Measurements from ENCODE around the gene GTF3C5.

GTF3C5 gene

GRCh38 chr9:133103183-133103986 is 72.6 kb downstream of the GTF3C5 start:
- H3K56ac ChIP-seq (ENCODE audit: low read length), result no peak overlapping the region
- no peak overlapping the region for H3K18ac ChIP-seq (ENCODE audit: low read length)
- H4K8ac ChIP-seq (ENCODE audit: low read depth, low read length), result no peak overlapping the region
- H3K4me2 ChIP-seq (ENCODE audit: low read length), result no peak overlapping the region
- H3K9ac ChIP-seq (ENCODE audit: low read length), result no peak overlapping the region
- no peak overlapping the region for H3K23ac ChIP-seq (ENCODE audit: low read length)
- H2BK5ac ChIP-seq (ENCODE audit: low read length), result no peak overlapping the region
- no peak overlapping the region for H3K27ac ChIP-seq (ENCODE audit: low read depth, low read length)
- no peak overlapping the region for H2BK120ac ChIP-seq (ENCODE audit: low read depth, low read length)
- DNase-seq, result no peak
- H3K4me1 ChIP-seq (ENCODE audit: control insufficient read depth, low read depth, low read length), result no peaks in the 10 kb centered on the region
- peaks cover 2% of the 10 kb centered on the region for H3K36me3 ChIP-seq (ENCODE audit: control insufficient read depth, insufficient read depth, low read length)
- no peak overlapping the region for H3K4me3 ChIP-seq (ENCODE audit: low read length)
- no peak overlapping the region for H4K5ac ChIP-seq (ENCODE audit: low read length)
- H3K27me3 ChIP-seq (ENCODE audit: insufficient read depth, low read length, poor library complexity), result no peaks in the 10 kb centered on the region
- H2AK5ac ChIP-seq (ENCODE audit: low read length), result no peak overlapping the region
- WGBS (ENCODE audit: extremely low coverage, insufficient coverage, low lambda C conversion rate), result no CpG with 5 or more reads among the region's 14 CpGs
- no peak overlapping the region for H2BK15ac ChIP-seq (replicated peaks; ENCODE audit: low read depth)
- no peaks in the 10 kb centered on the region for H3K79me2 ChIP-seq (ENCODE audit: control insufficient read depth, insufficient read depth, low read length)
- H3K4ac ChIP-seq (ENCODE audit: low read depth, low read length), result no peak overlapping the region
- H3K79me1 ChIP-seq (ENCODE audit: low read length), result no peaks in the 10 kb centered on the region

- Histone ChIP-seq H2BK15ac (replicated peaks; ENCODE audit: low read depth) (no peak overlapping the region), H4K8ac (ENCODE audit: low read depth, low read length) (no peak overlapping the region), H3K27me3 (ENCODE audit: insufficient read depth, low read length, poor library complexity) (no peaks in the 10 kb centered on the region), H2BK120ac (ENCODE audit: low read depth, low read length) (no peak overlapping the region), H3K36me3 (ENCODE audit: control insufficient read depth, insufficient read depth, low read length) (peaks cover 2% of the 10 kb centered on the region), H3K18ac (ENCODE audit: low read length) (no peak overlapping the region), H4K5ac (ENCODE audit: low read length) (no peak overlapping the region), H3K23ac (ENCODE audit: low read length) (no peak overlapping the region), H3K27ac (ENCODE audit: low read depth, low read length) (no peak overlapping the region), H3K79me1 (ENCODE audit: low read length) (no peaks in the 10 kb centered on the region), H3K79me2 (ENCODE audit: control insufficient read depth, insufficient read depth, low read length) (no peaks in the 10 kb centered on the region), H3K4me2 (ENCODE audit: low read length) (no peak overlapping the region), H2AK5ac (ENCODE audit: low read length) (no peak overlapping the region), H3K9ac (ENCODE audit: low read length) (no peak overlapping the region), H2BK5ac (ENCODE audit: low read length) (no peak overlapping the region), H3K4me1 (ENCODE audit: control insufficient read depth, low read depth, low read length) (no peaks in the 10 kb centered on the region), H3K4me3 (ENCODE audit: low read length) (no peak overlapping the region), H3K4ac (ENCODE audit: low read depth, low read length) (no peak overlapping the region), H3K56ac (ENCODE audit: low read length) (no peak overlapping the region)
- no peak for DNase-seq
- WGBS (ENCODE audit: extremely low coverage, insufficient coverage, low lambda C conversion rate), result no CpG with 5 or more reads among the region's 12 CpGs
Observed at GRCh38 chr9:133103987-133104505, 73.2 kb downstream of the GTF3C5 start.

GRCh38 chr9:133104718-133105460 is 74.1 kb downstream of the GTF3C5 start:
- no peak overlapping the region for H2BK120ac ChIP-seq (ENCODE audit: low read depth, low read length)
- no peak overlapping the region for H3K27ac ChIP-seq (ENCODE audit: low read depth, low read length)
- no peak overlapping the region for H3K23ac ChIP-seq (ENCODE audit: low read length)
- no peak overlapping the region for H4K8ac ChIP-seq (ENCODE audit: low read depth, low read length)
- H3K4me1 ChIP-seq (ENCODE audit: control insufficient read depth, low read depth, low read length), result no peaks in the 10 kb centered on the region
- no peak overlapping the region for H4K5ac ChIP-seq (ENCODE audit: low read length)
- H3K56ac ChIP-seq (ENCODE audit: low read length), result no peak overlapping the region
- H3K36me3 ChIP-seq (ENCODE audit: control insufficient read depth, insufficient read depth, low read length), result peaks cover 2% of the 10 kb centered on the region
- no peak overlapping the region for H2BK5ac ChIP-seq (ENCODE audit: low read length)
- H3K79me2 ChIP-seq (ENCODE audit: control insufficient read depth, insufficient read depth, low read length), result no peaks in the 10 kb centered on the region
- no CpG with 5 or more reads among the region's 15 CpGs for WGBS (ENCODE audit: extremely low coverage, insufficient coverage, low lambda C conversion rate)
- no peak overlapping the region for H2BK15ac ChIP-seq (replicated peaks; ENCODE audit: low read depth)
- H3K27me3 ChIP-seq (ENCODE audit: insufficient read depth, low read length, poor library complexity), result no peaks in the 10 kb centered on the region
- no peak overlapping the region for H3K4me3 ChIP-seq (ENCODE audit: low read length)
- H2AK5ac ChIP-seq (ENCODE audit: low read length), result no peak overlapping the region
- H3K4ac ChIP-seq (ENCODE audit: low read depth, low read length), result no peak overlapping the region
- DNase-seq, result no peak
- H3K9ac ChIP-seq (ENCODE audit: low read length), result no peak overlapping the region
- no peaks in the 10 kb centered on the region for H3K79me1 ChIP-seq (ENCODE audit: low read length)
- no peak overlapping the region for H3K4me2 ChIP-seq (ENCODE audit: low read length)
- no peak overlapping the region for H3K18ac ChIP-seq (ENCODE audit: low read length)

GRCh38 chr9:133105461-133105770 is 74.6 kb downstream of the GTF3C5 start:
- WGBS (ENCODE audit: extremely low coverage, insufficient coverage, low lambda C conversion rate), result no CpG with 5 or more reads among the region's 7 CpGs
- no peak overlapping the region for H3K4me3 ChIP-seq (ENCODE audit: low read length)
- no peaks in the 10 kb centered on the region for H3K79me1 ChIP-seq (ENCODE audit: low read length)

GRCh38 chr9:133106511-133107244 is 75.9 kb downstream of the GTF3C5 start:
- no peaks in the 10 kb centered on the region for H3K79me1 ChIP-seq (ENCODE audit: low read length)
- no peak overlapping the region for H2BK5ac ChIP-seq (ENCODE audit: low read length)
- H2BK120ac ChIP-seq (ENCODE audit: low read depth, low read length), result no peak overlapping the region
- H3K79me2 ChIP-seq (ENCODE audit: control insufficient read depth, insufficient read depth, low read length), result no peaks in the 10 kb centered on the region
- no peak overlapping the region for H3K4me3 ChIP-seq (ENCODE audit: low read length)
- H4K8ac ChIP-seq (ENCODE audit: low read depth, low read length), result no peak overlapping the region
- peaks cover 2% of the 10 kb centered on the region for H3K36me3 ChIP-seq (ENCODE audit: control insufficient read depth, insufficient read depth, low read length)
- no peak overlapping the region for H3K23ac ChIP-seq (ENCODE audit: low read length)
- no peak overlapping the region for H3K56ac ChIP-seq (ENCODE audit: low read length)
- H3K4me1 ChIP-seq (ENCODE audit: control insufficient read depth, low read depth, low read length), result no peaks in the 10 kb centered on the region
- DNase-seq, result no peak
- H3K9ac ChIP-seq (ENCODE audit: low read length), result no peak overlapping the region
- no peaks in the 10 kb centered on the region for H3K27me3 ChIP-seq (ENCODE audit: insufficient read depth, low read length, poor library complexity)
- no peak overlapping the region for H3K27ac ChIP-seq (ENCODE audit: low read depth, low read length)
- H4K5ac ChIP-seq (ENCODE audit: low read length), result no peak overlapping the region
- H2BK15ac ChIP-seq (replicated peaks; ENCODE audit: low read depth), result no peak overlapping the region
- no CpG with 5 or more reads among the region's 17 CpGs for WGBS (ENCODE audit: extremely low coverage, insufficient coverage, low lambda C conversion rate)
- no peak overlapping the region for H3K18ac ChIP-seq (ENCODE audit: low read length)
- H2AK5ac ChIP-seq (ENCODE audit: low read length), result no peak overlapping the region
- no peak overlapping the region for H3K4ac ChIP-seq (ENCODE audit: low read depth, low read length)
- H3K4me2 ChIP-seq (ENCODE audit: low read length), result no peak overlapping the region

More at GRCh38 chr9:133105461-133105770, 74.6 kb downstream of the GTF3C5 start:
- no peak overlapping the region for H2BK5ac ChIP-seq (ENCODE audit: low read length)
- H3K36me3 ChIP-seq (ENCODE audit: control insufficient read depth, insufficient read depth, low read length), result peaks cover 2% of the 10 kb centered on the region
- H3K79me2 ChIP-seq (ENCODE audit: control insufficient read depth, insufficient read depth, low read length), result no peaks in the 10 kb centered on the region
- H3K4me2 ChIP-seq (ENCODE audit: low read length), result no peak overlapping the region
- H2BK15ac ChIP-seq (replicated peaks; ENCODE audit: low read depth), result no peak overlapping the region
- no peaks in the 10 kb centered on the region for H3K27me3 ChIP-seq (ENCODE audit: insufficient read depth, low read length, poor library complexity)
- H3K4me1 ChIP-seq (ENCODE audit: control insufficient read depth, low read depth, low read length), result no peaks in the 10 kb centered on the region
- H2BK120ac ChIP-seq (ENCODE audit: low read depth, low read length), result no peak overlapping the region
- no peak overlapping the region for H3K56ac ChIP-seq (ENCODE audit: low read length)
- H3K4ac ChIP-seq (ENCODE audit: low read depth, low read length), result no peak overlapping the region
- no peak overlapping the region for H3K23ac ChIP-seq (ENCODE audit: low read length)
- no peak overlapping the region for H3K27ac ChIP-seq (ENCODE audit: low read depth, low read length)
- no peak overlapping the region for H2AK5ac ChIP-seq (ENCODE audit: low read length)
- H4K8ac ChIP-seq (ENCODE audit: low read depth, low read length), result no peak overlapping the region
- no peak overlapping the region for H3K18ac ChIP-seq (ENCODE audit: low read length)
- no peak for DNase-seq
- H3K9ac ChIP-seq (ENCODE audit: low read length), result no peak overlapping the region
- no peak overlapping the region for H4K5ac ChIP-seq (ENCODE audit: low read length)

Data from mesendoderm (in vitro differentiated cells).